Brain microvascular endothelial cell (primary cell): ENCODE measurements around the gene MYH15.

ENCODE experiments used
- DNase-seq: peaks from one replicate; pipeline ENCODE4 v3.0.0-alpha.2; 2020
- H3K27ac ChIP-seq: fragments of 250-450 bp; sonication (Bioruptor Pico); 2 replicates; pipeline ENCODE4 v1.5.1; 2020; ENCODE audit warnings: mild to moderate bottlenecking, moderate library complexity
- H3K27me3 ChIP-seq: fragments of 250-450 bp; sonication (Bioruptor Pico); replicated peaks from 2 replicates; pipeline ENCODE4 v1.5.1; 2020; ENCODE audit warnings: mild to moderate bottlenecking
- H3K36me3 ChIP-seq: fragments of 250-450 bp; sonication (Bioruptor Pico); replicated peaks from 2 replicates; pipeline ENCODE4 v1.5.1; 2020; ENCODE audit warnings: mild to moderate bottlenecking
- H3K4me3 ChIP-seq: 2 replicates; pipeline ENCODE4 v1.5.1; 2011; ENCODE audit warnings: low read depth, mild to moderate bottlenecking, control low read depth, low read length, moderate library complexity
- CTCF ChIP-seq: IDR thresholded peaks from 2 replicates; pipeline ENCODE4 v1.5.1; 2011; ENCODE audit warnings: low read depth, mild to moderate bottlenecking, moderate library complexity, low read length, control low read depth, inconsistent platforms; ENCODE audit errors: missing control alignments
- in situ Hi-C: cut with HindIII; loops from 2 replicates; pipeline ENCODE4 v1.10.0; 2017; ENCODE audit warnings: low sequenced_read_pairs, low pct_ligation_motif_present

The MYH15 gene

GRCh38 chr3:108415661-108416060 is 94.7 kb downstream of the MYH15 start:
- Histone ChIP-seq H3K27me3 (no peaks in the 10 kb centered on the region), H3K27ac (no peak overlapping the region), H3K4me3 (no peak overlapping the region), H3K36me3 (no peaks in the 10 kb centered on the region)
- in situ Hi-C loops, result no loop called here
- no peak for TF ChIP-seq CTCF
- DNase-seq, result no peak

- Histone ChIP-seq H3K27me3 (no peaks in the 10 kb centered on the region), H3K36me3 (no peaks in the 10 kb centered on the region), H3K27ac (no peak overlapping the region), H3K4me3 (no peak overlapping the region)
- DNase-seq, result no peak
- in situ Hi-C loops, result no loop called here
- TF ChIP-seq CTCF, result no peak
Measured at GRCh38 chr3:108414007-108414406, 96.4 kb downstream of the MYH15 start.

GRCh38 chr3:108412121-108412750 is 98.2 kb downstream of the MYH15 start:
- DNase-seq, result no peak
- in situ Hi-C loops, result no loop called here
- Histone ChIP-seq H3K27me3 (no peaks in the 10 kb centered on the region), H3K4me3 (no peak overlapping the region), H3K27ac (no peak overlapping the region), H3K36me3 (no peaks in the 10 kb centered on the region)
- TF ChIP-seq CTCF, result no peak

GRCh38 chr3:108410531-108410984 is 99.8 kb downstream of the MYH15 start:
- no peaks in the 10 kb centered on the region for H3K27me3 ChIP-seq
- no peak for DNase-seq
- H3K27ac ChIP-seq, result no peak overlapping the region
- no peak overlapping the region for H3K4me3 ChIP-seq
- no peaks in the 10 kb centered on the region for H3K36me3 ChIP-seq
- TF ChIP-seq CTCF, result no peak
- in situ Hi-C loops, result no loop called here

GRCh38 chr3:108409800-108410178 is 100.6 kb downstream of the MYH15 start:
- in situ Hi-C loops, result no loop called here

More at GRCh38 chr3:108409800-108410178, 100.6 kb downstream of the MYH15 start:
- no peaks in the 10 kb centered on the region for H3K36me3 ChIP-seq
- no peak overlapping the region for H3K27ac ChIP-seq
- TF ChIP-seq CTCF, result no peak
- no peak overlapping the region for H3K4me3 ChIP-seq
- H3K27me3 ChIP-seq, result no peaks in the 10 kb centered on the region
- DNase-seq, result no peak
